Endothelial cell of umbilical vein (primary cell): ENCODE results near the gene GLUD1. TPM values are rescaled to one million over a fixed set of nuclear protein-coding genes. Genes with fewer than 3 reads are reported as not detected.
"Not testable (repeated sequence)": the region's sequence is repeated elsewhere in the genome, so short reads cannot be mapped to it uniquely, and the experiment has no call there.

Experiments used
- BruUV-seq: library from RNA; stranded (reverse); fragments of 400-500 nt; replicated peaks from 2 replicates; lab custom pipeline; 2021; lab: Mats Ljungman, UMichigan
- CTCF ChIA-PET: fragments of 300-600, 350-600 bp; sonication (Branson Sonifier 250); formaldehyde crosslinking; loops from one replicate; lab custom pipeline; 2021; ENCODE audit warnings: antibody characterized with exemption, inconsistent platforms; lab: Charles Lee
- POLR2A ChIA-PET: fragments of 300-600, 350-600 bp; sonication (Branson Sonifier 250); formaldehyde crosslinking; loops from one replicate; lab custom pipeline; 2021; ENCODE audit warnings: antibody characterized with exemption, inconsistent platforms; lab: Charles Lee
- DNase-seq: peaks from one replicate; pipeline ENCODE4 v3.0.0-alpha.2; 2011; ENCODE audit warnings: low read depth, low spot score
- FAIRE-seq: peaks from 2 replicates; lab custom pipeline; 2011; peaks lifted over from hg19 to GRCh38; lab: Jason Lieb, UNC
- H2AFZ ChIP-seq: 2 replicates; pipeline ENCODE4 v1.6.0; 2012; ENCODE audit warnings: low read depth, low read length, control low read depth, inconsistent platforms
- H3K27ac ChIP-seq: 2 replicates; pipeline ENCODE4 v1.5.1; 2011; ENCODE audit warnings: low read depth, mild to moderate bottlenecking, control low read depth, low read length, moderate library complexity; ENCODE audit not compliant: insufficient read depth
- H3K27me3 ChIP-seq, 2 experiments: 2 replicates each; pipeline versions ENCODE4 v1.6.0 to v1.6.1; 2011; ENCODE audit warnings: low read length in 2 of 2, mixed read lengths in 1 of 2; ENCODE audit not compliant: control insufficient read depth in 2 of 2, insufficient read depth in 2 of 2
- H3K36me3 ChIP-seq, 2 experiments: 2 replicates in 1 of 2; 3 replicates in 1 of 2; pipeline ENCODE4 v1.5.1; 2011; ENCODE audit warnings: low read length in 2 of 2, mild to moderate bottlenecking in 1 of 2, moderate library complexity in 1 of 2; ENCODE audit not compliant: control insufficient read depth in 2 of 2, insufficient read depth in 2 of 2; ENCODE audit errors: extremely low read depth in 1 of 2
- H3K4me1 ChIP-seq: 3 replicates; pipeline ENCODE4 v1.5.1; 2011; ENCODE audit warnings: mild to moderate bottlenecking, low read length; ENCODE audit not compliant: control insufficient read depth, insufficient read depth; ENCODE audit errors: extremely low read depth
- H3K4me2 ChIP-seq: 2 replicates; pipeline ENCODE4 v1.6.1; 2011; ENCODE audit warnings: low read length, control low read depth, mixed read lengths; ENCODE audit not compliant: insufficient read depth
- H3K4me3 ChIP-seq, 3 experiments: fragments of 200-600 bp in 1 of 3; sonication (generic), shearing (Covaris generic) in 1 of 3; replicated peaks in 1 of 3; 2 replicates each; pipeline ENCODE4 v1.5.1; 2011 to 2016; ENCODE audit warnings: control low read depth in 3 of 3, low read length in 3 of 3, mild to moderate bottlenecking in 2 of 3, inconsistent platforms in 1 of 3, low read depth in 1 of 3, moderate library complexity in 1 of 3; ENCODE audit not compliant: insufficient read depth in 1 of 3
- H3K79me2 ChIP-seq: 2 replicates; pipeline ENCODE4 v1.6.0; 2012; ENCODE audit warnings: low read length, inconsistent platforms; ENCODE audit not compliant: control insufficient read depth, insufficient read depth
- H3K9ac ChIP-seq: replicated peaks from 2 replicates; pipeline ENCODE3; 2011; ENCODE audit warnings: low read length, control low read depth; ENCODE audit not compliant: insufficient read depth; ENCODE audit errors: extremely low read depth
- H3K9me1 ChIP-seq: replicated peaks from 3 replicates; pipeline ENCODE4 v1.6.0; 2011; ENCODE audit warnings: mild to moderate bottlenecking, low read length; ENCODE audit not compliant: control insufficient read depth, insufficient read depth; ENCODE audit errors: extremely low read depth
- H3K9me3 ChIP-seq: replicated peaks from 2 replicates; pipeline ENCODE4 v1.5.1; 2012; ENCODE audit warnings: low read length, inconsistent platforms; ENCODE audit not compliant: control insufficient read depth, insufficient read depth
- H4K20me1 ChIP-seq: replicated peaks from 2 replicates; pipeline ENCODE3; 2011; ENCODE audit warnings: mild to moderate bottlenecking, low read length; ENCODE audit not compliant: control insufficient read depth, insufficient read depth; ENCODE audit errors: extremely low read depth
- FOS ChIP-seq: IDR thresholded peaks from 2 replicates; pipeline ENCODE4 v1.6.1; 2011; ENCODE audit warnings: mild to moderate bottlenecking, low read length, moderate library complexity, borderline replicate concordance; ENCODE audit not compliant: insufficient read depth
- JUN ChIP-seq: IDR thresholded peaks from 2 replicates; pipeline ENCODE4 v1.6.1; 2011; ENCODE audit warnings: borderline replicate concordance, low read depth; ENCODE audit not compliant: insufficient read length, insufficient read depth
- dilution Hi-C: fragments of 300-500 bp; cut with MboI; formaldehyde crosslinking; loops from one replicate; pipeline ENCODE4 v1.15.0; 2019; ENCODE audit warnings: low sequenced_read_pairs; ENCODE audit not compliant: extremely low pct_ligation_motif_present
- intact Hi-C: fragments of 100-400 bp; cut with micrococcal nuclease; formaldehyde crosslinking; loops from one replicate; pipeline ENCODE4 v1.10.0; 2022
- polyA plus RNA-seq, 4 experiments: library from polyadenylated mRNA; depleted of rRNA in 3 of 4; stranded (reverse) in 3 of 4; unstranded in 1 of 4; fragments of >200 nt; gene quantifications; 2 replicates each; pipeline versions ENCODE4 v1.2.1 to v1.2.3, GENCODE V29; 2011 to 2012; ENCODE audit warnings: missing spikeins in 1 of 4
- total RNA-seq: library from RNA; stranded (reverse); gene quantifications from 2 replicates; pipeline ENCODE4 v1.2.3, GENCODE V29; 2021

Gene GLUD1
- total and polyA plus RNA-seq, 2 donors (not counting 3 experiments of a cell fraction or from before 2014, with no cell fraction given), result 41.9 to 94.7 TPM

- H3K36me3 ChIP-seq, BruUV-seq, H3K9me3 ChIP-seq, H3K9me1 ChIP-seq, FAIRE-seq, H3K27me3 ChIP-seq, H3K4me3 ChIP-seq, H4K20me1 ChIP-seq, intact Hi-C loops, dilution Hi-C loops, POLR2A ChIA-PET: not testable (repeated sequence)
- Histone ChIP-seq H3K79me2 (peaks cover 48% of the 10 kb centered on the region), H2AFZ (peak overlapping the region; percentile 11), H3K9ac (peak overlapping the region; percentile 37), H3K4me1 (peaks cover 30% of the 10 kb centered on the region), H3K4me2 (peak overlapping the region; percentile 66), H3K27ac (peak overlapping the region; percentile 90)
- CTCF ChIA-PET, result interaction anchor here (0.6 to 1.6 kb wide), 6 partner anchors 11 to 143 kb away, joined by 3 to 5 read pairs (median 4); partner anchors contain the start of gene SHLD2
- peak; percentile 16 for TF ChIP-seq FOS
- peak; percentile 18 for TF ChIP-seq JUN
- DNase-seq, result peak; percentile 72
Measured at GRCh38 chr10:87082219-87082618, 12.4 kb downstream of the GLUD1 start.

- H3K9me1 ChIP-seq, FAIRE-seq, BruUV-seq, H4K20me1 ChIP-seq, POLR2A ChIA-PET, H2AFZ ChIP-seq, DNase-seq, H3K36me3 ChIP-seq, H3K9me3 ChIP-seq, intact Hi-C loops, dilution Hi-C loops, H3K27me3 ChIP-seq, H3K9ac ChIP-seq, H3K4me3 ChIP-seq: not testable (repeated sequence)
- H3K4me1 ChIP-seq, result peaks cover 30% of the 10 kb centered on the region
- H3K4me2 ChIP-seq, result peak overlapping the region; percentile 66
- H3K79me2 ChIP-seq, result peaks cover 44% of the 10 kb centered on the region
- CTCF ChIA-PET, result interaction anchor here (1.0 to 1.3 kb wide), 2 partner anchors 12 to 115 kb away, joined by 4 to 5 read pairs; no protein-coding TSS in a partner anchor
- peak overlapping the region; percentile 90 for H3K27ac ChIP-seq
Measured at GRCh38 chr10:87081574-87081973, 13.1 kb downstream of the GLUD1 start.

- H3K36me3 ChIP-seq, BruUV-seq, H3K9ac ChIP-seq, H3K27me3 ChIP-seq, DNase-seq, H3K9me3 ChIP-seq, H4K20me1 ChIP-seq, H2AFZ ChIP-seq, H3K9me1 ChIP-seq, POLR2A ChIA-PET, H3K4me2 ChIP-seq, CTCF ChIA-PET, H3K4me3 ChIP-seq, dilution Hi-C loops, FAIRE-seq, intact Hi-C loops, H3K27ac ChIP-seq: not testable (repeated sequence)
- H3K79me2 ChIP-seq, result peaks cover 39% of the 10 kb centered on the region
- H3K4me1 ChIP-seq, result peaks cover 30% of the 10 kb centered on the region
Measured at GRCh38 chr10:87080621-87081020, 14.0 kb downstream of the GLUD1 start.
